Measurements from ENCODE around the gene N4BP3.

GRCh38 chr5:178103612-178104011 lies 9.7 kb upstream of the N4BP3 start:
- no peak for TF ChIP-seq CTCF (conservative IDR thresholded peaks at IDR 0.05; ENCODE audit: low read depth in 2 of 2)
- TF ChIP-seq EZH2 (IDR thresholded peaks at IDR 0.05; ENCODE audit: low read depth, unreplicated experiment): no peak
- TF ChIP-seq CREB1 (CRISPR knock-in tag; IDR thresholded peaks at IDR 0.05; ENCODE audit: low read depth): no peak
